Measurements from ENCODE around the gene TMEM209.

- TF ChIP-seq CTCF (IDR thresholded peaks at IDR 0.05) (no peak), EP300 (IDR thresholded peaks at IDR 0.05) (no peak), POLR2A (IDR thresholded peaks at IDR 0.05) (no peak)
These were observed 43.0 kb downstream of the TMEM209 start for GRCh38 chr7:130162196-130162595.
